NCI-H524 (cell line): Measurements from ENCODE around the gene BTD.
"Not testable (repeated sequence)": the region's sequence is repeated elsewhere in the genome, so short reads cannot be mapped to it uniquely, and the experiment has no call there.

Experiments used
- DNase-seq, 2 experiments: peaks; one replicate each; lab custom pipeline; 2025; lab: John Stamatoyannopoulos, UW

BTD gene

DNA sequence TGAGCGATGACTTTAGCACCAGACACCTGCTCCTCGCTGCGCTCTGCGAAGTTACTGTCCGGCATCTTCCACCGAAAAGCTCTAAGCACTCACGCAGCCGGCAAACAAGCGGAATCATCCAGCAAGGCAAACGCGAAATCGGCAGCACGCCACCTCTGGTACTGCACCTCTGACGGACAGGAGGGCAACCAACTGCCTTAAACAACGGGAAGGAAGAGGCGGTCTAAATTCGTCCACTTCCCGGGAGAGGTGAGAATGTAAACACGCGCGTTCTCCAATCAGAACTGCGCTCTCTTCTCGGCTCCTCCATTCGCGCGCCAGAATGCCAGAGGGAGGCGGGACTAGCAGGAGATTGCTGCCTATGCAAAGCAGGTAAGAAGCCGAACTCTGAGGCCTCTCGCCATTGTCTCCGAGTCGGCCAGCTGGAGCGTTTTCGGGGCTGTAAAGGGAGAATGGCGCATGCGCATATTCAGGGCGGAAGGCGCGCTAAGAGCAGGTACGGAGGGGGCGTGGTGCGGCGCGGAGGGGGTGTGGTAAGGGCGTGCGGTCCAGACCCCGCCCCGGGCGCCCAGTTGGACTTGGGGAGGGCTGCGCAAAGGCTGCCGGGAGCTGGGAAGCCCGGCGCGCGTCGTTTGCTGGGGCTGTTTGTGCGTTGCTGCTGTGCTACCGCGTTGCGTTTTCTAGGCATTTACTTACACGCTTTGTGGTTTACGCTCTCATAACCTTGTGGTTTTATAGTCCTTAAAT is at the start of gene BTD, which contains the start of gene HACL1:
Gene BTD, plus strand, starts transcription at position 347 of the 747 bp plus-strand sequence. CDS start 33,695 bp downstream, outside the sequence.
Gene HACL1, minus strand, starts transcription at position 171 of the 747 bp plus-strand sequence. Its CDS starts 106 bp downstream, at position 65.
- no peak for DNase-seq

DNA sequence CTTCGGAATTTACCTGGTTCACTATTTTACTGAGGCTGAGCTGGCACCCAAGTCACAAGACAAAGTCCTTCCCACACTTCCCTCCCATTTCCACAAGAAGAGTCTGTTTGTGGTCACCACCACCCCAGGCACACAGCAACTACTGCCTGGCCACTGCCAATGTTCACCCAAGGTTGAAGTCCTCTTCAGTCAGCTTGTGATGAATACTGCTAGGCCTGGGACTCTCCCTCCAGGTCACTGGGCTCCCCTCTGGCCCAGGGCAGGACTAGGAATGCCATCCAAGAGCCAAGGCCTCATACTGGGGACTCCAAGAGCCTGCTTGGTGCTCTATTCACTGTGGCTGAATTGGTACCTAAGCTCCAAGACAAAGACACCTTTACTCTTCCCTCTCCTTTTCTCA is 49.6 kb upstream of the BTD start:
- no peak for DNase-seq

- no peak for DNase-seq
Measured at GRCh38 chr3:15553749-15554148, 47.8 kb upstream of the BTD start.

DNA sequence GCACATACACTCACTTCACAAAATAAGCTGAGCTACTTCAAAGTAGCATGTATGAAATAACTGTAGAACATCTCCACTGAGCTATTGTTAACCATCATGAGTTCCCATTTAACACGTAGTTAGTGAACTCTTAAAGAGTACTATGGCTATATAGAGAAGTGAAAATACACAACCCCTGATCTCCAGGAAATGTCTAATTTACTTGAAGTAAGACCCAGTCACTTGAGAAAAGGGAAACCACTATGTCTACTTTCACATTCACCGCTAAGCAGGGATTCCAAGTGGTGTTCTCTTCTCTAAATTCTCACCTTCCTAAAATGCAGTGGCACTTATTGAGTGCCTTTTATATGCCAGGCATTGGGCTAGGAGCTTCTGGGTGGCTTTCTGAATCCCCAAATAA is 45.0 kb upstream of the BTD start:
- DNase-seq: no peak

- DNase-seq: peak; percentile 52 to 79
Measured at GRCh38 chr3:15557511-15557946, 44.0 kb upstream of the BTD start.

GRCh38 chr3:15558581-15558980 is 43.0 kb upstream of the BTD start:
- no peak for DNase-seq

DNA sequence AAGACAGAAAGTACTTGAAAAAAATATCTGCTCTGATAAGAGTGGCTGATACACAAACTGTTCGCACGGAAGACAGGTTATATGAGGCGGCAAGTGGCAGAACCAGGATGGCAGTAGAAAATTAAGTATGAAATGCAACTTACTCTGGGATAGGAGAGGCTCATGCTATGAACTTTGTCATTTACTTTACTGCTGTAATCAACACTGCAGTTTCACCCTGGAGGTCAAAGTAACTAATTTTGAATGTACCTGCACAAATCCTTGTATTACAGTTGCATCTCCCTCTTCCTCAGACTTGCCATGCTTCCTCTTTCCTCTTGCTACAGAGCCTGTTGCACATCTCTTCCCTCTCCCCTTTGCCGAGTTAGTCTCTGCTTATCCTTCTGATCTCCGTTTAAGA is 39.0 kb upstream of the BTD start:
- no peak for DNase-seq

GRCh38 chr3:15563190-15563589 is 38.4 kb upstream of the BTD start:
- no peak for DNase-seq

- DNase-seq: no peak
Measured at GRCh38 chr3:15572138-15572537, 29.4 kb upstream of the BTD start.

GRCh38 chr3:15575446-15575845 is 26.1 kb upstream of the BTD start:
- DNase-seq: no peak

DNA sequence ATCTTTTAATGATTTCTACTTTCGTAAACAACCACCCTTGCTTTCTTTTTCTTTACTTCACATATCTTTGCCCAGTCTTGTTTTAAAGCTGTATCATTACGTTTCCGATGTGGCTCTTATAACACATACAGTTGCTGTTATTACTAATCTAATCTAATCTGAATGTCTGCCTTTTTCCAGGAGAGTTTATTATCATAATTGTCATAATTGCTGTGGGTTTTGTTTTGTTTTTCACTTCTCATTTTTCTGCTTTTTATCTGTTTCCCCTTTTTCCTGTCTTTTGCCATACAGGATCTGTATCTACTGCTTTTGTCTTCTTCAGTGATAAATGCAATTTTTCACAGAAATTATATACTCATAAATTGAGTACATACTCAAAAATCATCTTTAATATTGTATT is 25.1 kb upstream of the BTD start:
- DNase-seq: no peak

DNA sequence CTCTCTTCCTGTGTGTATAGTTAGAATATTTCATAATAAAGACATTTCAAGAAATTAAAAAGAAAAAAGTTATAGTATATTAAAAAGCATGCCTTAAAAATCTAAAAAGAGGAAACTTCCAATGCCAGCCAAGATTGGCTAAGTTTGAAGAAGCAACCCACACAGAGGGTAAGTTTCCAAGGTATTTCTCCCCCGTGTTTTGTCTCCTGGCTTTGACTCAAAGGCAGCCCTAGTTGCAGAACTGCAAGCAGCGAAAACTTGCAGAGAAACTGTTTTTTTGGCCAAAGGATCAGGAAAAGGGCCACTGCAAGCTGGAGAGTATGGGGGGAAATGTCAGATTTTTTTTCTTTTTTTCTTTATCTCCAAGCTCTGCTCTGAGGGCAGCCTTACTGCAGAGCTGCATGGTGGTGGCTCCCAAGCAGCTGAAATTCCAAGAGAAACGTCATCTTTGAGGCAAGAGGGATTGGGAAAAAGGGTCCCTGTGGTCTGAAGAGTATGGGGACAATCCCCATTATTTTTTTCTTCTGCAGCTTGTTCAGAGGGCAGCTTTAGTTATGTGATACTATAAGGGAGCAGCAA is 23.2 kb upstream of the BTD start:
- DNase-seq: no peak

- DNase-seq: no peak
Measured at GRCh38 chr3:15579051-15579450, 22.5 kb upstream of the BTD start.

DNA sequence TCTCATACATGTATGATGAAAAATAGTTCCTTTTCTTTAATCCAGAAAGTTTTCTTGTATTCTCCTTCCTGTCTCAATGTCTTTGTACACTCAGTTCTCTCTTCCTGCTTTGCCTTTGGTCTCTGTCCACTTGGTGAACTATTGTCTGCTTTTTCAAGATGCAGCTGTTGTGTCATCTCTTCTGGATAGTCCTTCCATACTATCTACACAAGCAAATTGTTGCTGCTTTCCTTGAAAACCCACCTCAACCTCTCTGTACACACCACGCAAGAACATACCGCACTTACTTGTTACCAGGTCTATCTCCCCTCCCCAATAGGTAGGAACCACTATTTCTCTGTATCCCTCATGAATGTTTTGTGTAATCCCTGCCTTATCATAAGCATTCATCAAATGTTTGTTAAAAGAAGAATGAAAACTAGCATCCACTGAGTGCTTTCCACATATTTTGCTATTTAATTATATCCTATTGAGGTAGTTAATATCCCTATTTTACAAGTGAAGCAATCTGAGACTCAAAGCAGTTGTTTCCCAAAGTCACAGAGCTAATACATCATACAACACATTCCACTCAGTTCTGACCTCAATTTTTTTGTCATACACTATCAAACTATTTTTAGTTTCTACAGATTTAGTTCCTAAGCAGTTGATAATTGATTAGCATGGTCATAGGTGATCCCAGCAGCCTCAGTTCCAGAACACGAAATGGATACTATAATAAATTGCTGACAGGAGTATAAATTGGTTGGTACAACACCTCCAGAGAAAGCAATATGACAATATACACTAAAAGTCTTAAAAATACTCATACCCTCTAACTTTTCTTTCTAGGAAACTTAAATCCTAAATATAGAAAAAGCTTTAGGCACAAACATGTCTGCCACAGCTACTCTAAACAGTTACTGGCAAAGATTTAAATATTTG is 19.8 kb upstream of the BTD start:
- DNase-seq: no peak

GRCh38 chr3:15585111-15585845 is 16.3 kb upstream of the BTD start:
- no peak for DNase-seq

DNA sequence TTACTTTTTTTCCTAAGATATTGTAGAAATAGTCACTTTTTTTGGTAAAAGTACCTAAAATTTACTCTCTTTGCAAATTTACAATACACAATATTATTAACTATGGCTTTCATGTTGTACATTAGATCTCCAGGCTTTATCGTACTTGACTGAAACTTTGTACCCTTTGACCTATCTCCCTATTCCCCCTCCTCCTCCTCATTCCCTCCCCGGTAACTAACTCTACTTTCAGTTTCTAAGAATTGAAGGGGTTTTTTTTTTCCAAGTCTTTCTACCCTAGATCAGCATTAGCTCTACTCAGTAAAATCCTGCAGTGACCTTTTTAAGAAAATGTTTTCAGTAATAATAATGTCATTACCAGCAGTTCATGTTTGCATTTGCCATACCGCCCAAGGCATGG is 10.3 kb upstream of the BTD start:
- no peak for DNase-seq

GRCh38 chr3:15591928-15592327 is 9.6 kb upstream of the BTD start:
- no peak for DNase-seq

GRCh38 chr3:15592968-15593367 is 8.6 kb upstream of the BTD start:
- DNase-seq: no peak

DNA sequence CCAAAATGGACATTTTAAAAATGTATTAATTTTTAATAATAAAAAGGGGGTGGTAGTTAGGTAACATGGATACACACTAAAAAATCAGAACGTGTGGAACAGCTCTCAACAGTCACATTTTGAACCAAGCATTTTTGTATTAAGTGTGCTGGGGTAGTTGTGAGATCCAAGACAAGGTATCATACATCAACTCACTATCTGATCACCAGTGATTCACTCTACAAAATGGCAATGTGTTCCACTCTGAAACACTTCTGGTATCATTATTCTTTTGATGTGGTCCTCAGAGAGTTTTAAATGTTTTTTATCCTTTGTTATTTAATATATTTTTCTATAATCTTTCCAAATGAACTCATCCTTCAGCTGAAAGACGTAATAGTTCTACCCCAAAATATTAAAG is 5.6 kb upstream of the BTD start:
- no peak for DNase-seq

DNA sequence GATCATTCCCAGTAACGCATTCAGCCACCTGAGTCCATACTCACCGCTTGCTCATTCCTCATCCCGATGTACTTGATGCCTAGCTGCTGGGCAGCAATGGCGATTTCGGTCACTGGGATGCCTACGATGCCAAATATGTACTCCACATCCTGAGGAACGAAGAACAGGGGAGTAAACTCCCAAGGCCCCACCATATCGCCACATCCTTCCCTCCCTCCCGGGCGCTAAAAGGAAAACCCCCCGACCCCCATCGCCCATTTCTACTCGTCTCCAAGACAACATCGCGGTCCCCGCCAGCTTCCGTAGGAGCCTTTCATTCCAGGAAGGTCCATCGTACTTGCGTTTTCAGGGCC is 523 bp upstream of the BTD start:
- no peak for DNase-seq

DNA sequence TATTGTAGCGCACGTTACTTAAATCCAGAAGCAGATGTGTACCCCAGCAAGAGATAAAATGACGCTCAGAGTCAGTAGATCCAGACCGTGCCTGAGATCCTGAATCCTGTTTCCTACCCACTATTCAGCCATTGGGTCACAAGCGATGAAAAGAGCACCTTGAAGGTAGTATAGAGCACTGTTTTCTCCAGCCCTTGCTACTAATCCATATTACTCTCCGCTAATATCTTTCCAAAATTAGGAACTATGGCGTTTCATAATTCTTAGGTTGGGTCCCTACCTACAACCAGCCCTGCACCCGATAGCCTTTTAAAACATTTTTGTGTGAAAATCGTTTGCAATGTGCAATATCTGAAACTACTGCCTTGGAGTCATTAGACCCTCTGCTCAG is 596 bp downstream of the BTD start:
- no peak for DNase-seq

DNA sequence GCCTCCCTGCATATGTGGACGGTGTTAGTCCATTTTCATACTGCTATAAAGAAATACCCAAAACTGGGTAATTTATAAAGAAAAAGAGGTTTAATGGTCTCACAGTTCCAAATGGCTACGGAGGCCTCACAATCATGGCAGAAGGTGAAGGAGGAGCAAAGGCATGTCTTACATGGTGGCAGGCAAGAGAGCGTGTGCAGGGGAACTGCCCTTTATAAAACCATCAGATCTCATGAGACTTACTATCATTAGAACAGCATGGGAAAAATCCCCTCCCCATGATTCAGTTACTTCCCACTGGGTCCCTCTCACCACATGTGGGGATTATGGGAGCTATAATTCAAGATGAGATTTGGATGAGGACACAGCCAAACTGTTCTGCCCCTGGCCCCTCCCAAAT is 1.3 kb downstream of the BTD start:
- DNase-seq: not testable (repeated sequence)
